Neural progenitor cell (in vitro differentiated cells): ENCODE data around the gene EFHD1.

ENCODE experiments used
- EZH2phosphoT487 ChIP-seq: fragments of 200-600 bp; sonication (generic); IDR thresholded peaks from 2 replicates; pipeline ENCODE4 v1.6.1; 2017; ENCODE audit warnings: antibody characterized with exemption
- TF ChIP-seq, protein P1 (sequence below): fragments of 200-600 bp; sonication (generic); IDR thresholded peaks from 2 replicates; pipeline ENCODE4 v1.5.1; 2017; ENCODE audit warnings: antibody characterized with exemption, mild to moderate bottlenecking

DNA sequence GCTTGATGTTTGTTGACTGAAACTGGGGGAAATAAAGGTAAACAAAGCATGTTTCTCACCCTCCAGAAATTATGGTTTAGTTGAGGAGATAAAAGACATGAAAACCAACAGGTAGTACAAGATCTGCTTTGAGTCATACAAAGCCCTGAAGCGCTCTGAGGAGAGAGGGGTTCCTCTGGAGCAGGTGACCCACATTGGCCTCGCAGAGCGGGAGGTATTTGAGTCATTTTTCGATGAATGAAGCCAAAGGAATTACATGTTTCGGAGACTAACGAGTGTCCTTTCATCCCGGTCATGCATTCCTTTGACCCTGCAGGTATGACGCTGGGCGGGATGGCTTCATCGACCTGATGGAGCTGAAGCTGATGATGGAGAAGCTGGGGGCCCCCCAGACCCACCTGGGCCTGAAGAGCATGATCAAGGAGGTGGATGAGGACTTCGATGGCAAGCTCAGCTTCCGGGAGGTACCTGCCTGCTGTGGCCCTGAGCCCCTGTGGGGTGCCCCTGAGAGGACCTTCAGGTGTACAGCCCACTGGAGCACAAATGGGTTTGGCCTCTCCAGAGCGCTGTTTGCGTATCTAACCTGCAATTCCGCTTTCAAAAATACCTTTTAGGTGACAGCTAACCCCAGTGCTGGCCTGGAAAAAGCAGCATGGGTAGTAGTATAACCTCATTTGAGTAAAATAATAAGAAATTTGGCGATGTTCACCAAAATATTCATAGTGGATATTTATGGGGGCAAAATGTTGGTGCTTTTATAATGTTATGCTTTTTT is 29.3 kb downstream of the EFHD1 start:
- TF ChIP-seq, protein P1, sequence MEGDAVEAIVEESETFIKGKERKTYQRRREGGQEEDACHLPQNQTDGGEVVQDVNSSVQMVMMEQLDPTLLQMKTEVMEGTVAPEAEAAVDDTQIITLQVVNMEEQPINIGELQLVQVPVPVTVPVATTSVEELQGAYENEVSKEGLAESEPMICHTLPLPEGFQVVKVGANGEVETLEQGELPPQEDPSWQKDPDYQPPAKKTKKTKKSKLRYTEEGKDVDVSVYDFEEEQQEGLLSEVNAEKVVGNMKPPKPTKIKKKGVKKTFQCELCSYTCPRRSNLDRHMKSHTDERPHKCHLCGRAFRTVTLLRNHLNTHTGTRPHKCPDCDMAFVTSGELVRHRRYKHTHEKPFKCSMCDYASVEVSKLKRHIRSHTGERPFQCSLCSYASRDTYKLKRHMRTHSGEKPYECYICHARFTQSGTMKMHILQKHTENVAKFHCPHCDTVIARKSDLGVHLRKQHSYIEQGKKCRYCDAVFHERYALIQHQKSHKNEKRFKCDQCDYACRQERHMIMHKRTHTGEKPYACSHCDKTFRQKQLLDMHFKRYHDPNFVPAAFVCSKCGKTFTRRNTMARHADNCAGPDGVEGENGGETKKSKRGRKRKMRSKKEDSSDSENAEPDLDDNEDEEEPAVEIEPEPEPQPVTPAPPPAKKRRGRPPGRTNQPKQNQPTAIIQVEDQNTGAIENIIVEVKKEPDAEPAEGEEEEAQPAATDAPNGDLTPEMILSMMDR, result no peak
- no peak for TF ChIP-seq EZH2phosphoT487
